Urothelium cell line (cell line): Measurements from ENCODE around the gene GCDH.
"Not testable (repeated sequence)": the region's sequence is repeated elsewhere in the genome, so short reads cannot be mapped to it uniquely, and the experiment has no call there.

Source experiments
- DNase-seq: peaks from one replicate; pipeline ENCODE4 v3.0.0; 2011; ENCODE audit warnings: low spot score, mixed read lengths
- FAIRE-seq: peaks from 2 replicates; lab custom pipeline; 2011; peaks lifted over from hg19 to GRCh38; lab: Jason Lieb, UNC

The GCDH gene

DNA sequence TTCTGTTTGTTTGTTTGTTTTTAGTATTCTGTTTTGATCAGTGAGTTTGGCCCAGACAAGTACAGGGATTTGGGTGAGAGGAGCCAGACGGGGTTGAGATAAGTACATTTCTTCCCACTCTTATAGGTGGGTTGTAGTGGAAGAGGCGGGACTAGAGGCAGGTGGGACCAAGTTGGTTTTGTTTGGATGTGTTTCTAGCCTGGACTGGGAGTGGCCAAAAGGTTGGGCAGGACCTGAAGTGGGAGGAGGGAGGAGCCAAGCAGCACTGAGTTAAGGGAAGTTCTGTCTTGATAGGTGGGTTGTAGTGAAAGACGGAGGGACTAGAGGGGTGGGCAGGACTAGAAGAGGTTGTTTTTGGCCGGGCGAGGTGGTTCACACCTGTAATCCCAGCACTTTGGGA is 18.7 kb upstream of the GCDH start:
- DNase-seq (no peak), FAIRE-seq (no peak)

DNA sequence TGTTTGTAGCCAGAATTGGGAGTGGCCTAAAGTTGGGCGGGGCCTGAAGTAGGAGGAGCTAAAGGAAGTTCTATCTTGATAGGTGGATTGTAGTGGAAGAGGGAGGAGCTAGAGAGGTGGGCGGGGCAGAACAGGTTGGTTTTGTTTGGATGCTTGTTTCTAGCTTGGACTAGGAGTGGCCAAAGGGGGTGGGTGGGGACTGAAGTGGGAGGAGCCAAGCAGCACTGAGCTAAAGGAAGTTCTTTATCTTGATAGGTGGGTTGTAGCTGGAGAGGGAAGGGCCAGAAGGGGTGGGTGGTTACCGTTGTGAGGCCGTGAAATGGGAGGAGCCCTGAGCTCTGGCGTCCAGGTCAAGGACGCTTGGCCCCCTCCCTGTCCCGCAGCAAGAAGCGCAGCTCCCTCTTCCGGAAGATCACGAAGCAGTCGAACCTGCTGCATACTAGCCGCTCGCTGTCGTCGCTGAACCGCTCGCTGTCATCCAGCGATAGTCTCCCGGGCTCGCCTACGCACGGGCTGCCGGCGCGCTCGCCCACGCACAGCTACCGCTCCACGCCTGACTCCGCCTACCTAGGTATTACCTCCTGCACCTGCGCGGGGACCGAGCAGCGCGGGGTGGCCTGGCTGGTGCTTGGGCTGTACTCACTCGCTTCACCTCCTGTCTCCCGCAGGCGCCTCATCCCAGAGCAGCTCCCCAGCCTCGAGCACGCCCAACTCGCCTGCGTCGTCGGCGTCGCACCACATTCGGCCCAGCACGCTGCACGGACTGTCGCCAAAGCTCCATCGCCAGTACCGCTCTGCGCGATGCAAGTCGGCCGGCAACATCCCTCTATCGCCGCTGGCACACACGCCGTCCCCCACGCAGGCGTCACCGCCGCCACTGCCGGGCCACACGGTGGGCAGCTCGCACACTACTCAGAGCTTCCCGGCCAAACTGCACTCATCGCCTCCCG is 17.7 kb upstream of the GCDH start:
- FAIRE-seq (no peak), DNase-seq (no peak)

DNA sequence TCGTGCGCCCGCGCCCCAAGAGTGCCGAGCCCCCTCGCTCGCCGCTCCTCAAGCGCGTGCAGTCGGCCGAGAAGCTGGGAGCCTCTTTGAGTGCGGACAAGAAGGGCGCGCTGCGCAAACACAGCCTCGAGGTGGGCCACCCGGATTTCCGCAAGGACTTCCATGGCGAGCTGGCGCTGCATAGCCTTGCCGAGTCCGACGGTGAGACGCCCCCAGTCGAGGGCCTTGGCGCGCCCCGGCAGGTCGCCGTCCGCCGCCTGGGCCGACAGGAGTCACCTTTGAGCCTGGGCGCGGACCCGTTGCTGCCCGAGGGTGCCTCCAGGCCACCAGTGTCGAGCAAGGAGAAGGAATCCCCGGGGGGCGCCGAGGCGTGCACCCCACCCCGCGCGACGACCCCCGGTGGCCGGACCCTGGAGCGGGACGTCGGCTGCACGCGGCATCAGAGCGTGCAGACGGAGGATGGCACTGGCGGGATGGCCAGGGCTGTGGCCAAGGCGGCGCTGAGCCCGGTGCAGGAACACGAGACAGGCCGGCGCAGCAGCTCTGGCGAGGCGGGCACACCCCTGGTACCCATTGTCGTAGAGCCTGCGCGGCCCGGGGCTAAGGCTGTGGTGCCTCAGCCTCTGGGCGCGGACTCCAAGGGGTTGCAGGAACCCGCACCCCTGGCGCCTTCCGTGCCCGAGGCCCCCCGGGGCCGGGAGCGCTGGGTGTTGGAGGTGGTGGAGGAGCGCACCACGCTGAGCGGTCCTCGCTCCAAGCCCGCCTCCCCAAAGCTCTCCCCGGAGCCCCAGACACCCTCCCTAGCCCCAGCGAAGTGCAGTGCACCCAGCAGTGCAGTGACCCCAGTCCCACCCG is 16.8 kb upstream of the GCDH start:
- no peak for FAIRE-seq
- DNase-seq, result no peak

DNA sequence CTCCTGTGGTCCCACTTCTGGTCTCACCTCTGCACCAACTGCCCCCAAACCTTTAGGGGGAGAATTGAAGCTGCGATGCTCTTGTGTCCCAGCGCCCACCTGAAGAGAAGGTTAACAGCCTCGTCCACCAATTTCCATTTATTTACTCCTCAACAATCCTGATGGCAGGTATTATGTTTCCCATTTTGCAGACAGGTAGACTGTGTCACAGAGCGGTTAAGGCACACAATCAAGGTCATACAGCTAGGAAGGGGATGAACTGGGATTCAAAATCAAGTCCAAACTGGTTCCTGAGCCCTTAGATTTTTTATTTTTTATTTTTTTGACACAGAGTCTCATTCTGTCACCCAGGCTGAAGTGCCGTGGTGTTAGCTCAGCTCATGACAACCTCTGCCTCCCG is 15.9 kb upstream of the GCDH start:
- DNase-seq (no peak), FAIRE-seq (no peak)

DNA sequence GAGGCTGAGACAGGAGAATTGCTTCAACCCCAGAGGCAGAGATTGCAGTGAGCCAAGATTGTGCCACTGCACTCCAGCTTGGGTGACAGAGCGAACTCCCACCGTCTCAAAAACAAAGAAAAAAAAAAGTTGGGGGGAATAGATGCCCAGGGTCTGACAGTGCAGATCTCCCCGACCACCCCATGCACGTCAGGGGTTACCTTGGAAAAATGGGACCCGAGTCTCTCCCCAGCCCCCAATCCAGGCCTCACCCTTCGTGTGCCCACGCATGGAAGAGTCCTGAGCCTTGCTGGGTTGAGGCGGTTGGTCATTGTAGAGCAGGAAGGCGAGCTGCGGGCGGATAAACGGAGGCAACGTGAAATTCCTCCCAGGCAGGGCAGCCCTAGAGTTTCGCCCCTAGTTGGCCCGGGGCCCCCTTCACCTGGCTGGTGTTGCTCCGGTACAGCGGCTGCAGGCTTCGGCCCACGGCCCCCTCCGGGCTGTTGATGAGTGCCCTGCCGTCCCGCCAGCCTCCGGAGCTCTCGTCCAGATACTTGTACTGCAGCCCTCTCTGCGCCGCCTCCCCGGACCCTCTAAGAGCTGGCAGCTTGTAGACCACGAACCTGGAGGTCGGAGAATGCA is 10.3 kb upstream of the GCDH start:
- no peak for FAIRE-seq
- DNase-seq, result no peak

DNA sequence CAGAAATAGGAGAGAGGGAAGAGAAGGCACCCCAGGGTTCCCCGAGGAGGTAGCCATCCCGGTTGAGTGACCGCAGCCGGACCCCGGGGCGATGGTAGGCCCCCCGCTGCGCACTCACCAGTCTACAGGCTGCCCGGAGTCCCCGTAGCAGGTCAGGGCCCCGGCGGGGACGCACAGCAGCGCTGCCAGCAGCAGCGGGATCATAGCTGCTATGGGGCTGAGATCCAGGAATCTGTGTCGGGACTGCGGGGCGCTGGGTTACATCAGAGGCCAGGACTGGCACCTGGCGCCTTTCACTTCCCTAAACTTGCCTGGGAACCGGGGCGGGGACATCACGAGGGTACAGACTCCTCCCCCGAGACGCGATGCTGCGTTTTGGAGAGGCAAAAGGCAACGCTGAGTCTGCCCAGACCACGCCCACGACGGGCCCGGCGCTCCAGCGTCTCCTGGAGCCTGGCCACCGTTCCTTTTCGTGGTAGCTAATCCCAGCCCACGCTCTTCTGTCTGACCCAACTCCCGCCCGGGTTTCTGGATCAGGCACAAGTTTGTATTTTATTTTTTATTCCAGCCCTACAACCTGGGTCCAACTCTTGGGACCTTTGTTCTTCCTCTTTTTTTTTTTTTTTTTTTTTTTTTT is 9.7 kb upstream of the GCDH start, which contains the start of gene DNASE2:
TSS of gene DNASE2 (minus strand) at position 278 of the 637 bp plus-strand sequence. CDS start at position 204, 74 bp downstream.
- DNase-seq (peak; percentile 94), FAIRE-seq (no peak)

DNA sequence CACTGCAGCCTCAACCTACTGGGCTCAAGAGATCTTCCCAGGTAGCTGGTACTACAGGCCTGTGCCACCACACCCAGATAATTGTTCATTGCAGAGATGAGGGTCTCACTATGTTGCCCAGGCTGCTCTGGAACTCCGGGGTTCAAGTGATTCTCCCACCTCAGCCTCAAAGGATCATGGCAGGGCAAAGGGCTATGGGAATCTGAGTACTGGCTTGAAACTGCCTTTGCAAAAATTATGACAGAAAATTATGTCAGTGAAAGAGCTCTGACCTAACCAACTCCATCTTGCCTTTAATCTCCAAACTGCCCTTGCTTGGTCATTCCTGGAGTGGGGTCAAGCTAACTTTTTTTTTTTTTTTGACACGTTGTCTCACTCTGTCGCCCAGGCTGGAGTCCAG is 8.4 kb upstream of the GCDH start:
- FAIRE-seq, result no peak
- no peak for DNase-seq

DNA sequence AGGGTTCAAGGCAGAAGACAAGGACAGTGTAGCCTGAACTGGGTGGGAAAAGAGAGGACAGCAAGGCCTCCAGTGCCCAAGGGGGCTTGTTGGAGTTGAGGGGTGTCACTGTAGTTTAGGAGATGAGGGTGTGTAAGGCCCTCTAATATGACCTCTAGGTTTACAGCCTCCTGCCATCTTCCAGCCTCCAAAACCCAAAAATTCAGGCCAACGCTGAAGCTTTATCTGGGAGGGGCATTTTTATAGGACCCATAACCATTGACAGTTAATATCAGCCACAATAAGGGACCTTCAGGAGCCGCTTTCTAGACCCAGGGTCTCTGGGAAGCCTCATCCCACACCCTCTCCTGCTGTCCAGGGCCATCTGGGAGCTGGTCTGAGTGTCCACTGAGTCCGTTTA is 6.8 kb upstream of the GCDH start:
- FAIRE-seq (no peak), DNase-seq (no peak)

DNA sequence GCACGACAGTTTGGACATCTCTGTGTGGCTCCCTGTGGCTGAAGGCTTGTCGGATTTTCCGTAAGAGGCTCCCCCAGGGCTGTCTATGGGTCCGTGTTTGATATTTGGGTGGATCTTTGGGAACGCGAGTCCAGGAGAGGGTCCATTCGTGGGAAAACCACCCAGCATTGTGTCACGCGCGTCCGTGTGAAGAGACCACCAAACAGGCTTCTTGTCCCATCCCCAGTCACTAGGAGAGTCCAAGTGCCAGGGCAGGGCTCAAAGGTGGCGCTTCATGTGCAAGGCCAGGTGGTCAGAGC is 6.4 kb upstream of the GCDH start:
- DNase-seq (no peak), FAIRE-seq (no peak)

DNA sequence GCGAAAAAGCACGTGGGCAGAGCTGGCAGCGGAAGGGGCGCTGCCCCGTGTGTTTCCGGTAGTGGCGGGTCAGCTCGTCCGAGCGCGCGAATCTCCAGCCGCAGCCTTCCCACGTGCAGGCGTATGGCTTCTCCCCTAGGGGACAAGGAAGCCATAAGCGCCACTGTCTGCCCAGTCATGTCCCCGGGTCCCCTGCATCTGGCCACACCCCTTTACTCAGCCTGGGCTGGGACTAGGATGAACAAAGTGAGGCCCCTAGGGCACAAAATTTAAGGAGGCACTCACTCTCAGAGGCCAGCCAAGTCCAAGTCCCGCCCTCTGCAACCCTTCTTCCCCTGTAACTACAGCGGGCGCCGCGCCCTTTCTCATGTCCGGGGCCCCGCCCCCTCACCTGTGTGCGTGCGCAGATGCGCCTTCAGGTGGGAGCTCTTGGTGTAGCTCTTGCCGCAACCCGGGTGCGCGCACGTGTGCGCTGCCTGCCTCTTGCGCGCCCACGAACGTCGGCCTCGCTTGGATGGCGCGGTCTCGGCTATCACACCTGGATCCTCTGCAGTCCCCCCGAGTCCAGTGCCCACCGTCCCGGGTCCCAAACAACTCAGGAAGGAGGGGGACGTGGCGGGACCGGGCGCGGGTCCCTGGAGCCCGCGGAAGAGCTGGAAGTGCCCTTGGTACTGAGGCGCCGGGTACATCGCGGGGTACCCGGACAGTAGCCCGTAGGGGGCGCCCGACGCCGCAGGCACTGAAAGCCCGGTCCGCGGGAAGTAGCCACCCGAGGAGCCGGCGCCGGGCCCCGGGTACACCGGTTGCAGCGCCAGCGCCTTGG is 5.8 kb upstream of the GCDH start:
- FAIRE-seq, result no peak
- DNase-seq, result peak; percentile 35

DNA sequence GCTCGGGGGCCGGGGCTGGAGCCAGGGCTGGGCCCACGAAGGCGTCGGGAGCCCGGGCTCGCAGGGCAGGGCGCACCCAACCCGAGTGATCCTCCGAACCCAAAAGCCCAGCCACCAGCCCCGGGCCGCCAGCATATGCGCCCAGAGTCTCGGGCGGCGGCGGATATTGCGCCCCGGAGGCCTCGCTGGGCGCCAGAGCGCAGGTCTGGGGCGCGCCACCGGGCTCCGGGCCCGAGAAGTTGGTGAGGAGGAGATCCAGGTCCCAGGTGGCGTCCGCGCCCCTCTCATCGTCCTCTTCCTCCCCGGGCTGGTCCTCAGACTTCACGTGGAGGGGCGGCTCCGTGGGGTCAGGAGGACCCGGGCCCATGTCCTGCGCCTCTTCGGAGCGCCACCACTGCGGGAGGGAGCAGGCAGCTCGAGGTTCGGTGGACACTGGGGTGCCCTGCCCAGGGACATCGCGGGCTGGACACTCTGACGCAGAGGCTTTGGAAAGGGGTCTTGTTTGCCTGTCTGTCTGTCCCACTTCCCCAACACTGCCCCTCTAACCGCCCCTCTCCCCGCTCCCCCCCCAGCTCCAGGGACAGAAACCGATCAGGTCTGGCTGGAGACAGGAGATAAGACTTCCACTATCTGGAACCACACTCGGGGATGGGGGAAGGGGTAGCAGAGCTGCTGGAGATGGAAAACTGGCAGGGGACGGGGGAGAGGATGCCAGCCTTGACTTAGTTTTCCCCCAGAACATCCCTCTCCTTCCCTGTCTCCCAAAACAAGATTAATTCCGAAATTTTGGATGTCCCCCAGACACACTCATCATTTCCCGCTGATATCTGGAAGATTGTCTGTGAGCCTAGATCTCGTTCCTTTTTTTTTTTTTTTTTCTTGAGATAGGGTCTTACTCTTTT is 5.0 kb upstream of the GCDH start:
- no peak for FAIRE-seq
- DNase-seq, result no peak

DNA sequence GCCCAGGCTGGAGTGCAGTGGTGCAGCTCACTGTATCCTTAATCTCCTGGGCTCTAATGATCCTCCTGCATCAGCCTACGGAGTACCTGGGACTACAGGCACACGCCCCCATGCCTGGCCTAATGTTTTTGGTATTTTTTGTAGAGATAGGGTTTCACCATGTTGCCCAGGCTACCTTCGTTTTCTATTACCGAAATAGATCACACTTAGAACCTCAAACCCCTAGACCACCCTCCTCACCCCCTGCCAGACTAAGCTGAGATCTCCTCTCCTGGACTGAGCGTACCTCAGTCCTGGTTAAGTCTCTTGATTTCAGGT is 4.3 kb upstream of the GCDH start:
- DNase-seq (no peak), FAIRE-seq (no peak)

DNA sequence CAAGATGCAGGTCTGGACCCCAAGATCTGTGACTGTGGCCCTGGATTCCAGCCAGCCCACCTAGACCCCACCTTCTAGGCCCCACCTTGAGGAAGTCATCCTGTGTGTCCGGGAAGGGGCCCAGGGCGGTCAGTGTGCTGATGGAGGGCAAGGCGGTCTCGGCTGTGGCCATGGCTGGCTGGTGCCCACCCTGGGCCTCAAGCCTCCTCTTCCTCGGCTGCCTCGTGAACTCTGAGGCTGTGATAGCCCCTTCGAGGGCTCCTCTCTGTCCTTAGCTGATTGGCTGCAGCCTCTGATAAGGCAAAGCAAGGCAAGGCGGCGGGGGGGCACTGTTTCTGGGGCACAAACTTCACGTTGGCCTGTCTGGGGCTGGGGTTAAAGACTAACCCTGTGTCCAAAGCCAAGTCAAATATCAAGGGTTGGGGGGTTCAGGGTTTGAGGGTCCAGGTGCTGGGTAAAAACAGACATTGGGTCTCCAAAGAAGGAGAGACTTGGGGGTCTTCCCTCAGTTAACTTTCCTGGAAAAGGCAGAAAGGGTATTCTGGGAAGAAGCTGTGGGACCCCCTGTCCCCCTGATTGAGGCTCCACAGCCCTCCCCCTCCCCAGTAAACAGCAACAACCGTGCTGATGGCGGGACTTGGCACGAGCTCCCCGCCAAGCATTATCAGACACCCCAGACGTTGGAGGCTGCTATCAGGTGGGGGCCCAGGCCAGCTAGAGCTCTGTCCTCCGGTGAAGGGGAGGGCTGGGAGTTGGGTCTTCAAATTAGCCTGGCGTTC is 3.8 kb upstream of the GCDH start, which contains the start of gene KLF1:
TSS of gene KLF1 (minus strand) at position 233 of the 779 bp plus-strand sequence. CDS start at position 172, 61 bp downstream.
- no peak for DNase-seq
- FAIRE-seq, result no peak

DNA sequence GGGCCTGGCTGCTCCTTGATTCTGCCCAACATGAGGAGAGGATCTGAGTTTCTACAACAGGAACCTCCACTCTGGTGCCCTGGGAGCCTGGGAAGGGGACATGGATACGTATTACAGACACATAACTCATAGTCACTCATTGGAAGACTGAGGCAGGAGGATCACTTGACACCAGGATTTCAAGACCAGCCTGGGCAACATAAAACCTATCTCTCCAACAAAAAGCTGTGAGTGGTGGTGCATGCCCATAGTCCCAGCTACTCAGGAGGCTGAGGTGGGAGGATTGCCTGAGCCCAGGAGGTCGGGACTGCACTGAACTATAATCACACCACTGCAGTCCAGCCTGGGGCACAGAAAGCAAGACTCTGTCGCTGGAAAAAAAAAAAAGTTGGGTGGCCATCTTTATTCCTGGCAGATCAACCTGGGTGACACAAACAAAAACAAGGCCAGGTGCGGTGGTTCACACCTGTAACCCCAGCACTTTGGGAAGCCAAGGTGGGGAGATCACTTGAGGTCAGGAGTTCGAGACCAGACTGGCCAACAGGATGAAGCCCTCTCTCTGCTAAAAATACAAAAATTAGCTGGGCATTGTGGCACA is 2.9 kb upstream of the GCDH start:
- no peak for FAIRE-seq
- no peak for DNase-seq

DNA sequence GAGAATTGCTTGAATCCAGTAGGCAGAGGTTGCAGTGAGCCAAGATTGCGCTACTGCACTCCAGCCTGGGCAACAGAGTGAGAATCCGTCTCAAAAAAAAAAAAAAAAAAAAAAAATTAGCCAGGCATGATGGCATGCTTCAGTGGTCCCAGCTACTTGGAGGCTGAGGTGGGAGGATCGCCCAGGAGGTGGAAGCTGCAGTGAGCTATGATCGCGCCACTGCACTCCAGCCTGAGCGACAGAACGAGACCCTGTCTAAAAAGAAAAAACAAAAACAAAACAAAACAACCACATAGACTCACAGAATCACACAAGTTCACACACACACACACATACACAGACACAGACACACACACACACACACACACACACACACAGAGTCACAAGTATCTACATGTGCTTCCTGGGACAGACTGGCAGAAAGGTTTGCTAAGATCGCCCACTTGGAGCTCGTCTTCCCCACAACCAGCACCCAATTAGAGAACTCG is 617 bp upstream of the GCDH start:
- FAIRE-seq, DNase-seq: not testable (repeated sequence)

DNA sequence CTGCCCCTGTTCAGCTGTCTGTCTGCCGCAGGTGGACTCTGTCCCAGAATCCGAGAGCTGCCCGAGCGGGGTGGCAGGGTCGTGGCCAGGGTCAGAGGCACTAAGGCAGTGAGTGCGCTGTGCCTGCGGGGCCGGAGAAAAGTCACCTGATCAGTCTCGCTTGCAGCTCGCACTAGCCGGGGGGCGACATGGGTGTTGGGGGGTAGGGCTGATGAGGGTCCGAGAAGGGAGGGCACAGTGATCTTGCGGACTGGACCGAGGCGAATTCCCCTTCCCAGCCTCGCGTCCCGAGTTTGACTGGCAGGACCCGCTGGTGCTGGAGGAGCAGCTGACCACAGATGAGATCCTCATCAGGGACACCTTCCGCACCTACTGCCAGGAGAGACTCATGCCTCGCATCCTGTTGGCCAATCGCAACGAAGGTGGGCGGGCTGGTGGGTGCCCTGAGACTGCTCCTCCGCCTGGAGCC is 627 bp downstream of the GCDH start:
- FAIRE-seq (no peak), DNase-seq (no peak)

DNA sequence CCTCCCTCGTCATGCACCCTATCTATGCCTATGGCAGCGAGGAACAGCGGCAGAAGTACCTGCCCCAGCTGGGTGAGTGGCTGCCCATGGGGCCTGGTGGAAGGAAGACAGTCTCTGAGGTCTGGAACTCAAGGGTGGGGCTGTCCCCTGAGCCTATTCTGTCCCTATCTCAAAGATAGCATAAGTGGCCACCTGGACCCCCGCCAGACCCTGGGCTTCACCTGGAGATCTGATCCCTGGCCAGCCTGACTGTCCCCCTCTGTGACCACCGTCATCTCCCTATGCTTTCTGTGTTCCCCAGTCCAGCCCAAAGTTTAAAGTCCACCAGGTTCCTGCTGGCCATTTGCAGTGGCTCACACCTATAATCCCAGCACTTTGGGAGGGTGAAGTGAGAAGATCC is 2.6 kb downstream of the GCDH start:
- DNase-seq (no peak), FAIRE-seq (no peak)

DNA sequence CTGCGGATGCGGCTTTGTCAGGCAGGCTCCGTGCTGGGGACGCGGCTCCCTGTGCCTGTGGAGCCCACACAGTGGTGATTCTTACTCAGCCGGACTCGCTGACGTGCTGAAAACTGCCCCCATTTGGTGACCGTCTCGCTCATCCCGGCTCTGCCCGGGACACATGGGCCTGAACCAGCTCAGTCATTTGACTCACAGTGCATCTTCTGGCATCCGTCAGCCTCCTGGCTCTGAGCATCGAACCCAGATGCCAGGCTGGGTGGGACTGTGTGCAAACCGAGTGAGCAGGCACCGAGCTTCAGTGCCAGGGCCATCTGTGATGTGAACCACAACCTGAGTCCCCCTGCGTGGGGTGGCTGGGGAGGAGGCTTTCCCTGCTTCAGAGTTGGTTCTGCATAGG is 5.5 kb downstream of the GCDH start:
- no peak for DNase-seq
- FAIRE-seq, result no peak
